ENCODE results near the gene C16orf54. TPM values are rescaled to one million over a fixed set of nuclear protein-coding genes. Genes with fewer than 3 reads are reported as not detected.

The C16orf54 gene
- total and polyA plus RNA-seq, 4 donors = 0.38 to 2.4 (median 0.84) TPM

DNA sequence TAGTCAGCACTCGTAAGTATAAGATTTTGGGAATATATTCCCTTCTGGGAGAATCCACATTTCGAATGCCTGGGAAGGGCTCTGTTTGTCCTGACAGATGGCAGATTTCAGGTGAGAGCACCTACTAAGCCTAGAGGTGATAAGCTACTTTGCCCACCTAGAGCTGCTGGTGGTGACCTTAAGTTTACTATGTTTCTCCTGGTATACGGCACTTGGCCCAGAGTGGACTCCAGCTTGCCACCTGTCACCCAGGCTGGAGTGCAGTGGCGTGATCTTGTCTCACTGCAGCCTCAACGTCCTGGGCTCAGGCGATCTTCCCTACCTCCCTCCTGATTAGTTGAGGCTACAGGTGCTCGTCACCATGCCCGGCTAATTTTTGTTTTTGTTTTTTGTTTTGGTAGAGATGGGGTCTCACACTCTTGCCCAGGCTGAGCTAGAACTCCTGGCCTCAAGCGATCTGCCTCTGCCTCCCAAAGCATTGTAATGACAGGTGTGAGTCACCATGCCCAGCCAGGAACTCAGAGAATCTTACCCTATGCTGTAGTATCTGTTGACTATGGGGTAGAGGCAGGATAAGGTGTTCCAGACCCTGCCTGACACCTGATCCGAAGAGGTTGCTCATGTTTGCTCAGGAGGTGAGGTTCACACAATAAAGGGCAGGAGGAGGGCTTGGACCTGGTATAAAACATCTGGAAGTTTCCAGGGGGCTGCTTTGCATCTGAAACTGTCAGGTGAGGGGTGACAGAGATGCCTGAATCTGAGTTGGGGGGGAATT is 32.0 kb upstream of the C16orf54 start, which contains the start of gene ZG16:
TSS of gene ZG16 (plus strand) at position 681 of the 775 bp plus-strand sequence. CDS start 1,011 bp downstream, outside the sequence.
- 81% methylated on average over 10 of the region's 10 CpGs for WGBS
- DNase-seq (ENCODE audit: low spot score) = no peak

More for the DNA sequence above, 32.0 kb upstream of the C16orf54 start, which contains the start of gene ZG16:
- TF ChIP-seq YY1 (IDR thresholded peaks at IDR 0.05) (no peak), NR2F2 (IDR thresholded peaks at IDR 0.05) (no peak), RXRA (IDR thresholded peaks at IDR 0.05) (no peak), FOXA2 (IDR thresholded peaks at IDR 0.05) (no peak), EGR1 (IDR thresholded peaks at IDR 0.05; ENCODE audit: low read depth in 2 of 2) (no peak), FOXA1 (IDR thresholded peaks at IDR 0.05) (no peak), HNF4G (IDR thresholded peaks at IDR 0.05) (no peak), RAD21 (IDR thresholded peaks at IDR 0.05) (no peak), HNF4A (conservative IDR thresholded peaks at IDR 0.05) (no peak), JUND (IDR thresholded peaks at IDR 0.05) (no peak), REST (IDR thresholded peaks at IDR 0.05) (no peak), GABPA (IDR thresholded peaks at IDR 0.05 in 1 of 2, conservative IDR thresholded peaks at IDR 0.05 in 1 of 2) (no peak), SP1 (IDR thresholded peaks at IDR 0.05) (no peak), TAF1 (conservative IDR thresholded peaks at IDR 0.05) (no peak), MAX (IDR thresholded peaks at IDR 0.05) (no peak)
- TF ChIP-seq, protein P1, sequence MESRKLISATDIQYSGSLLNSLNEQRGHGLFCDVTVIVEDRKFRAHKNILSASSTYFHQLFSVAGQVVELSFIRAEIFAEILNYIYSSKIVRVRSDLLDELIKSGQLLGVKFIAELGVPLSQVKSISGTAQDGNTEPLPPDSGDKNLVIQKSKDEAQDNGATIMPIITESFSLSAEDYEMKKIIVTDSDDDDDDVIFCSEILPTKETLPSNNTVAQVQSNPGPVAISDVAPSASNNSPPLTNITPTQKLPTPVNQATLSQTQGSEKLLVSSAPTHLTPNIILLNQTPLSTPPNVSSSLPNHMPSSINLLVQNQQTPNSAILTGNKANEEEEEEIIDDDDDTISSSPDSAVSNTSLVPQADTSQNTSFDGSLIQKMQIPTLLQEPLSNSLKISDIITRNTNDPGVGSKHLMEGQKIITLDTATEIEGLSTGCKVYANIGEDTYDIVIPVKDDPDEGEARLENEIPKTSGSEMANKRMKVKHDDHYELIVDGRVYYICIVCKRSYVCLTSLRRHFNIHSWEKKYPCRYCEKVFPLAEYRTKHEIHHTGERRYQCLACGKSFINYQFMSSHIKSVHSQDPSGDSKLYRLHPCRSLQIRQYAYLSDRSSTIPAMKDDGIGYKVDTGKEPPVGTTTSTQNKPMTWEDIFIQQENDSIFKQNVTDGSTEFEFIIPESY (IDR thresholded peaks at IDR 0.05) = no peak
- TF ChIP-seq, protein P2, sequence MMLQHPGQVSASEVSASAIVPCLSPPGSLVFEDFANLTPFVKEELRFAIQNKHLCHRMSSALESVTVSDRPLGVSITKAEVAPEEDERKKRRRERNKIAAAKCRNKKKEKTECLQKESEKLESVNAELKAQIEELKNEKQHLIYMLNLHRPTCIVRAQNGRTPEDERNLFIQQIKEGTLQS (IDR thresholded peaks at IDR 0.05) = no peak
- TF ChIP-seq, protein P3, sequence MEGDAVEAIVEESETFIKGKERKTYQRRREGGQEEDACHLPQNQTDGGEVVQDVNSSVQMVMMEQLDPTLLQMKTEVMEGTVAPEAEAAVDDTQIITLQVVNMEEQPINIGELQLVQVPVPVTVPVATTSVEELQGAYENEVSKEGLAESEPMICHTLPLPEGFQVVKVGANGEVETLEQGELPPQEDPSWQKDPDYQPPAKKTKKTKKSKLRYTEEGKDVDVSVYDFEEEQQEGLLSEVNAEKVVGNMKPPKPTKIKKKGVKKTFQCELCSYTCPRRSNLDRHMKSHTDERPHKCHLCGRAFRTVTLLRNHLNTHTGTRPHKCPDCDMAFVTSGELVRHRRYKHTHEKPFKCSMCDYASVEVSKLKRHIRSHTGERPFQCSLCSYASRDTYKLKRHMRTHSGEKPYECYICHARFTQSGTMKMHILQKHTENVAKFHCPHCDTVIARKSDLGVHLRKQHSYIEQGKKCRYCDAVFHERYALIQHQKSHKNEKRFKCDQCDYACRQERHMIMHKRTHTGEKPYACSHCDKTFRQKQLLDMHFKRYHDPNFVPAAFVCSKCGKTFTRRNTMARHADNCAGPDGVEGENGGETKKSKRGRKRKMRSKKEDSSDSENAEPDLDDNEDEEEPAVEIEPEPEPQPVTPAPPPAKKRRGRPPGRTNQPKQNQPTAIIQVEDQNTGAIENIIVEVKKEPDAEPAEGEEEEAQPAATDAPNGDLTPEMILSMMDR (IDR thresholded peaks at IDR 0.05; ENCODE audit: low read depth, low read length, missing input control) = no peak
- H3K4me3 ChIP-seq (ENCODE audit: low read depth in 1 of 3, low read length in 3 of 3) = no peak within 1 kb of the TSS
- H3K27ac ChIP-seq (ENCODE audit: low read depth in 1 of 2, low read length in 2 of 2) = no peak within 1 kb of the TSS
- H3K9me3 ChIP-seq (ENCODE audit: control insufficient read depth in 4 of 4, low read length in 3 of 4) = no peaks in the 10 kb centered on the region
- H3K36me3 ChIP-seq (ENCODE audit: control insufficient read depth in 4 of 4, insufficient read depth in 3 of 4, low read depth in 1 of 4, low read length in 3 of 4) = no peaks in the 10 kb centered on the region
- H3K27me3 ChIP-seq (ENCODE audit: control insufficient read depth in 4 of 4, insufficient read depth in 4 of 4, low read length in 3 of 4) = no peaks in the 10 kb centered on the region
- H3K9ac ChIP-seq (ENCODE audit: low read depth in 1 of 2, low read length in 2 of 2) = no peak within 1 kb of the TSS
- H3K4me1 ChIP-seq (ENCODE audit: control insufficient read depth in 4 of 4, insufficient read depth in 4 of 4, low read length in 3 of 4) = no peaks in the 10 kb centered on the region
